ENCODE data around the gene APOOL.

DNA sequence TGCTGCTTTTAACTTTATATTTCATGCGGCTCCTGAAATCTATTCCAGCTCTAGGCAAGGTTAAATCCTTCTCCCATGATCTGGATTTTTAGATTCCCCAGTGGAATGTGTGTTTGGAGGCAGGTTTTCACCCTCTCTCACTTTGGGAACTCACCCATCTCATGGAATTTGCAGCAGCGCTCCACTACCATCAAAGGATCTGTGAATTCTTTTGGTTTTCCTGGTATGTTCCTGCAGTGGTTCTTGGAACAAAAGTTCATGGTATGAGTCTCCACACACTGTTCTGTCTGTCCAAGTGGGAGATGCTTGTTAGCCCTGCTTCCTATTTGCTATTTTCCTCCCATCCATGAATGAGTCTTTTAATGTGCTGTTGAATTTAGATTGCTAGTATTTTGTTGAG, 14.0 kb downstream of the APOOL start:
- TF ChIP-seq, protein P1, sequence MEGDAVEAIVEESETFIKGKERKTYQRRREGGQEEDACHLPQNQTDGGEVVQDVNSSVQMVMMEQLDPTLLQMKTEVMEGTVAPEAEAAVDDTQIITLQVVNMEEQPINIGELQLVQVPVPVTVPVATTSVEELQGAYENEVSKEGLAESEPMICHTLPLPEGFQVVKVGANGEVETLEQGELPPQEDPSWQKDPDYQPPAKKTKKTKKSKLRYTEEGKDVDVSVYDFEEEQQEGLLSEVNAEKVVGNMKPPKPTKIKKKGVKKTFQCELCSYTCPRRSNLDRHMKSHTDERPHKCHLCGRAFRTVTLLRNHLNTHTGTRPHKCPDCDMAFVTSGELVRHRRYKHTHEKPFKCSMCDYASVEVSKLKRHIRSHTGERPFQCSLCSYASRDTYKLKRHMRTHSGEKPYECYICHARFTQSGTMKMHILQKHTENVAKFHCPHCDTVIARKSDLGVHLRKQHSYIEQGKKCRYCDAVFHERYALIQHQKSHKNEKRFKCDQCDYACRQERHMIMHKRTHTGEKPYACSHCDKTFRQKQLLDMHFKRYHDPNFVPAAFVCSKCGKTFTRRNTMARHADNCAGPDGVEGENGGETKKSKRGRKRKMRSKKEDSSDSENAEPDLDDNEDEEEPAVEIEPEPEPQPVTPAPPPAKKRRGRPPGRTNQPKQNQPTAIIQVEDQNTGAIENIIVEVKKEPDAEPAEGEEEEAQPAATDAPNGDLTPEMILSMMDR (IDR thresholded peaks at IDR 0.05 in 4 of 5, conservative IDR thresholded peaks at IDR 0.05 in 1 of 5), result no peak
- TF ChIP-seq POLR2A (IDR thresholded peaks at IDR 0.05), result no peak

All from gastrocnemius medialis (tissue), 4 donors.